ENCODE results near the gene NEXMIF. TPM values are rescaled to one million over a fixed set of nuclear protein-coding genes. Genes with fewer than 3 reads are reported as not detected.

Gene NEXMIF
- total and polyA plus RNA-seq, 12 donors, result under 0.01 to 0.28 (median 0.18) TPM; not detected in 1

- ATAC-seq (no peak), DNase-seq (no peak)
- intact Hi-C loops (cut with DNase I), result no loop called here
- Histone ChIP-seq H3K4me1 (no peaks in the 10 kb centered on the region), H3K9me3 (no peaks in the 10 kb centered on the region), H3K27ac (no peak overlapping the region), H3K4me3 (no peak overlapping the region), H3K36me3 (no peaks in the 10 kb centered on the region), H3K27me3 (peaks cover 0 to 44% (median 0%) of the 10 kb centered on the region in 7 donors)
- no peak for TF ChIP-seq CTCF (IDR thresholded peaks at IDR 0.05)
These were observed 110.6 kb downstream of the NEXMIF start for GRCh38 chrX:74814681-74815080.

DNA sequence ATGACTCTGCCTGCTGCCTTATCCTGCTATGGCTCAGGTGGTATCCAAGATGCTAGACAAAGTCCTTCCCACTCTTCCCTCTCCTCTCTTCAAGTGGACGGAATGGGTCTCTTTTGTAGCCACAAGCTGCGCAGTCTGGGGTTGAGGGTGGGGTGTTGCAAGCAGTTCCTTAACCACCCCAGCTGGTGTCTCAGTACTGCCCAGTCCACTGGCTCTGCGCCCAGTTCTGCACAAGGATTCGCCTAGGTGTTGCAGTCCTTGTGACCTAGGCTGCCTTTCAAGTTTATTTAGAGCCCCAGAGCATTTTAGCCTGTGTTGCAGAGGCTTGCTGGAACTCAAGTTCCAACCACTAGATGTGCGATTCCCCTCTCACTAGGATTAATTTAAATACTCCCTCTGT, 120.7 kb downstream of the NEXMIF start:
- ATAC-seq (no peak), DNase-seq (no peak)
- intact Hi-C loops (cut with DNase I), result no loop called here
- no peaks in the 10 kb centered on the region for H3K4me1 ChIP-seq
- 69 to 85% methylated on average over 5 of the region's 5 CpGs for WGBS, 2 donors
- H3K27me3 ChIP-seq, result peaks cover 0 to 17% (median 0%) of the 10 kb centered on the region in 7 donors
- H3K27ac ChIP-seq, result no peak overlapping the region
- H3K9me3 ChIP-seq, result no peaks in the 10 kb centered on the region
- no peaks in the 10 kb centered on the region for H3K36me3 ChIP-seq
- H3K4me3 ChIP-seq, result no peak overlapping the region
- TF ChIP-seq CTCF (IDR thresholded peaks at IDR 0.05), result no peak

DNA sequence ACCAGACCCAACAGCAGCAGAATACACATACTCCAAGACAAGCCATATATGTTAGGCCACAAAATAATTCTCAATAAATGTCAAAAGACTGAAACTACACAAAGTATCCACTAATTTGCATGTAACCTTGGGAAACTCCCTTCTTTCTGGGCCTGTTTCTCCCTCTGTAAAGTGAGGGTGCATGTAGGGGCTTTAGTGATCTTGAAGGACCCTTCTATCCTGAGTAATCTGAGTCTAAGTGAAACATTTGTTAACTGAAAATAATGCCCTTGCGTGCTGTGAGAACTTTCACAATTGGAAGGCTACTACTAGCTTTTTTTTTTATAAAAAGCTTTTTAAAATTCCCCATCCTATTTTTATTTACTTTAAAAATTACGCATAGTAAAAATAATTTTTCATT, 125.2 kb downstream of the NEXMIF start:
- H3K36me3 ChIP-seq, result no peaks in the 10 kb centered on the region
- no peak overlapping the region for H3K27ac ChIP-seq
- H3K9me3 ChIP-seq, result no peaks in the 10 kb centered on the region
- no peak for TF ChIP-seq CTCF (IDR thresholded peaks at IDR 0.05)
- ATAC-seq (no peak), DNase-seq (no peak)
- H3K27me3 ChIP-seq, result peaks cover 0 to 10% (median 0%) of the 10 kb centered on the region in 7 donors
- H3K4me3 ChIP-seq, result no peak overlapping the region
- no peaks in the 10 kb centered on the region for H3K4me1 ChIP-seq
- WGBS, 2 donors, result 84 to 89% methylated on average over 2 of the region's 2 CpGs
- intact Hi-C loops (cut with DNase I), result no loop called here

GRCh38 chrX:74797338-74797887, 127.8 kb downstream of the NEXMIF start:
- no peak for ATAC-seq
- intact Hi-C loops (cut with DNase I), result no loop called here
- no peak overlapping the region for H3K27ac ChIP-seq
- no peaks in the 10 kb centered on the region for H3K4me1 ChIP-seq
- peaks cover 0 to 10% (median 0%) of the 10 kb centered on the region in 7 donors for H3K27me3 ChIP-seq
- no peaks in the 10 kb centered on the region for H3K9me3 ChIP-seq
- DNase-seq, result no peak
- WGBS, 2 donors, result 63 to 74% methylated on average over 2 of the region's 2 CpGs
- no peaks in the 10 kb centered on the region for H3K36me3 ChIP-seq
- TF ChIP-seq CTCF (IDR thresholded peaks at IDR 0.05), result no peak
- H3K4me3 ChIP-seq, result no peak overlapping the region
